SKM-1 treated with dmso at 0.1 percent for 144 hours (cell line): ENCODE measurements around the gene CETN3.
A peak's percentile ranks its signal among the peaks of the same experiment; 100 is the strongest.

Source experiments
- DNase-seq: peaks from one replicate; lab custom pipeline; 2025; ENCODE audit not compliant: unreplicated experiment; lab: John Stamatoyannopoulos, UW

Gene CETN3

DNA sequence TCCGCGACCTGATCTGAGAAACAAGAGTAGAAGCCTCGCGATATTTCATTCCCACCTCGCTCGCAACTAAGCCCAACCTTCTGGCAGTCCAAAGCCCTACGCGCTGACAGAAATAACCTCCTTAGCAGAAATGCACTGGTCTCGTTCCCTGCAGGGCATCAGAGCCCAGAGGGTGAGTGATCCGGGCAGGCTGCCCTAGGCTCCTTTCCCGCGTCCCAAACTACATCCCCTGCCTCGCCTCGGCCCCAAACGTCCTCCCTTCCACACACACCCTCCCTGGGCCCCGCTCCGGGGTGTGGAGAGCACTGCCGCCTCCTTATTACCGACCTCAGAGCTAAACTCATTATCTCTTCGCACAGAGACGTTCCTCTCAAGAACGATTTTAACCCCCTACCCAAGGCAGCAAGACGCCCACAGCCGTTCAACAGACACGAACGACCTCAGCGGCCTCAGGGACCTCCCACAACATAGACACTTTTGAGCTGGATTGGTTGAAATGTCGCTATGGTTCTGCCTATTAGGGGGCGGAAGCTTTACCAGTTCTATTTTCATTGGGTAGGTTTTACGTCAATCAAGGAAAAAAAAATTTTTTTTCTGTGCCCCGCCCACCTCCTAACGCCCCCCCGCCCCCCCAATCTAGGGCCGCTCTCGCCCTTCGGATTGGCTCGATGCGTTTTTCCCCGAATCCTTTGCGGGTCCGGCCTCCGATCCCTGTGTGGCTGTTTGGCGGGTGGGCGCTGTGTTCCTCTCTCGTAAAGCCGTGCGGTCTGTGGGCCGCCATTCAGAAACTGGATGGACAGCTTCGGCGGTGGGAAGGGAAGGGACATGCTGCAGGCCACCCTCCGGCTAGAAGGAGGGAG is at the start of gene CETN3:
Gene CETN3 (minus strand): TSS at position 439 of the 860 bp plus-strand sequence. CDS start 95 bp downstream, at position 344.
- DNase-seq: peak; percentile 99

DNA sequence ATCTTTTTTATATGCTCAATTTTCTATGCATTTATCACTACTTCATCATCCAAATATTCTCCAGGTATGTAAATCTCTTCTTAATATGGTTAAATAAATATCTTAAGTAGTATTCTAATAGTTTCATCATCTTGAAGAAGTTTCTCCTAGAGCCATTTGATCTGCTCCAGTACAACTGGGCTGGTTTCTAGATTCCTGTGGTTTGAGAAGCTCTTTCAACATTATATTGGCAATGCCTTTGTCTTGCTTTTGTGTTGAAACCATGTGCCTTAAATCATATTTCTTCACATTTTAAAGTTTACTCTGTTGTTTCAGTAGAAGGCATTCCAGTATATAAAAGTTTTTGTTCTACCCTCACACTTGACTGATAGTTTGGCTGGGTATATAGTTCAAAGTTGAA is 37.4 kb upstream of the CETN3 start:
- no peak for DNase-seq

DNA sequence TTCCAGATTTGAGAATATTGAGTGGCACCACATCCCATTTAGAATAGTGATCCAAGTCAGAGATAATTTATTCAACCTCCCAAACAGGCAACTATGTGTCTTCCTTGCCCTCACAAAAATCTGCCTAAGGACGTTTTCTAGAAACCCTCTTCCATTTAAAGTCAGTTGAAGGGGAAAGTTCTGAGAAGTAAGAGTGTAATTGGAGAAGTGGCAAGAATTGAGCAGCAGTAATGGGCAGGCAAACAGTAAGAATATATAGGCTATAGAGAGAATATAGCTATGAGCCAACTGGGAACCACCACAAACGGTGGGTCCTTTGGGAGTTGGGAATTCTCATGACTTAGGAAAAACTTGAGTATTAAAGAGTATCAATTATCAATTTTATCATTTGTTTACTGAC is 31.1 kb upstream of the CETN3 start:
- no peak for DNase-seq

DNA sequence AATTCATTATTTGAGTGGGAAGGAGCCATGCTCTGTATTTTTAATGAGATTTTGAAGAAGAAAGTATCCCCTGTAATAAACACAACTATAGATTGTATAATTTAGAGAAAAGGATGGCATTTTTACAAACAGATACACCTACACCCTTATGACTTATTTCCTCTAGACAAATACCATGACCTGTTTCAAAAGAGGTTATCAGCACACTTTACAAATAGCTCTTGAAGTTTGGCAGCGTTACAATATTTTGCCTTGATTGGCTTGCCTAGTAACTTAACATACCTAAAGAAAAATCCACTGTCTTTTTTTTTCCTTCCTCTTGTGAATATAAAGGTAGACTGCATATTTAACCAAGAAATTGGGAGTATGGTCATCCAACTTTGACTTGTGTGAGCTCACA is 28.5 kb upstream of the CETN3 start:
- DNase-seq: no peak

DNA sequence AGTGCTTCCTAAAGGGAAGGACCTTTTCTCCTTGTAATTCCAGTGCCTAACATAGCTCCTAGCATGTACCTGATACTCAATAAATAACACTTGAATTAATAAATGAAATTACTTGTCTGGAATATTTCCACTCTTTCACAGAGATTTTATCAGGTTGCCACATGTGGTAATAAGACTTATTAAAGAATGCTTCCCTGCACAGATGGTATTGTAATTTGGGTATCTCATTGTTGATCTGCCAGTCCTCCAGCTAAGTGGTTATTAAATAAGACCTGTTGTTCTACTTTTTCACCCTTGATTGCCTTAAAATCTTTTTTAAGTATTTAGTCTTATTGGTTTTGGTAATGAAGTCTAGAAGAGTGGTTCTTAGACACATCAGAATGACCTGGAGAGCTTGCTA is 28.1 kb upstream of the CETN3 start:
- DNase-seq: no peak

DNA sequence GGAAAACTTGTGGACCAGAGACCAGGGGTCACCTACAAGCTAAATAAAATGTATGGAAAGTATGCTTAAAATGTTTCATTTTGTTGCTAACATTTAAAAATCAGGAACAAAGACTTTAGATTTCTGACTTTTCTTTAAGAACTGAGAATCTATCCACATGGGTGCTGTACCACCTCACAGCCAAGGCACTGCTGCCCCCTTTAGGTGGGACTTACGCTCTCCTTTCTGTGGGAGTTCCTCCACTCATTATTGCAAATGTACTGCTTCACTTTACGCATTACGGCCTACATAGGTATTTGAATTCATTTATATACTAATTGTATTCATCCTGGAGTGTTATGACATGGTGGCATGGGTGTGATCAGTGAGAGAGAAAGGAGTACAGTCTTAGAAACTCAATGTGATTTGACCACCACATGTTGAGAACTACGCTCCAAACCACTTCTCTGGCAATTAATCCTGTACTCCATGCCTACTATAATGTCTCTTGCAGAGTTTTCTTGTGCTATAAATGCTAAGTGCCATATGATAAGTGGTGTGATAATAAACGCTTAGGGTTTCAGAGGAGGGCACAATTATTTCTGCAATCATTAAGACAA is 24.7 kb upstream of the CETN3 start:
- no peak for DNase-seq

DNA sequence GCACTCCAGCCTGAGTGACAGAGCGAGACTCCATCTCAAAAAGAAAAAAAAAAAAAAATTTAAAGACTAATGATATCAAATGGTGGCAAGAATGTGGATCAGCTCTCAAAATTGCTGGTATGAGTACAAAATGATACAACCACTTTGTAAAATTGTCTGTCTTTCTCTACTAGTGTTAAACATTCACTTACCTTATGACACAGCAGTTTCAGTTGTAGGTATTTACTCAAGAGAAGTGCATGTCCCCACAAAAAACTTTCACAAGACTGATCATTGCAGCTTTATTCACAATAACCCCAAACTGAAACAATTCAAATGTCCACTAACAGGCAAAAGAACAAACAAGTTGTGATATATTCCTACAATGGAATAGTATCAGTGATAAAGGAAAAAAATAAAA is 14.7 kb upstream of the CETN3 start:
- DNase-seq: no peak

DNA sequence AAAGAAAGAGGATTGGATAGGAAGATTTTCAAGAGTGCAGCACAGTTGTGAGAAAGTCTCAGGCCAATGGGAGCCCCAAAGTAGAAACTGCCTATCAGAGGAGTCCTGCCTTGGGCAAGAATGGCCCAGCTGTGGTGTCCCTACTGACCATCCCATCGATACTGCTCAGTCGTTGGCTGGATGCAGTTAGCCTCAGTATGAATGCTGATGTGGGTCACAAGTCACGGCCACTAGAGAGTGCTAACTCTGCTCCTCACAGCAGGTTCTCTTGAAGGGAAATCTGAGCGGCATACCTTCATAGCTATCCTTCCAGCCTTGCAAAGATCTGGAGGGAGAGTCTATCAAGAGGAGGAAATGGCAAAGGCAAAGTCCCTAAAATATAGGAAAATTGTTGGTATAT is 11.6 kb upstream of the CETN3 start:
- DNase-seq: no peak

DNA sequence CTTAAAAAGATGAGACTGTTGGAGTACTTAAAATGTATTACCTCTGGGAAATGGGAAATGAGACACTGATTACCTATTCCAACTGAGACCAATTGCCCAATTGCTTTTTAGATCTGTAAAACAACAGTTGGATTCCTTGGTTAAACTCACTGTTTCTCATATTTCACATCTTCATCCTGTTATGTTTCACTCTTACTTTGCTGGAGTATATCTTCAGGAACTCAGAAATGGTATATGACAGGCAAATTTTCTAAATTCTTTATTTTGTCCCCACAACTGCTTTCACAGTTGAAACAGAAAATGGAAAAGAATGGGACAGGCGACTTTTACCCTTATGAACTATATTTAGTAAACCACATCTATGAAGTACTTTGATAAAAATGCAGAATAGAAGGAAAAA is 8.7 kb upstream of the CETN3 start:
- DNase-seq: no peak

DNA sequence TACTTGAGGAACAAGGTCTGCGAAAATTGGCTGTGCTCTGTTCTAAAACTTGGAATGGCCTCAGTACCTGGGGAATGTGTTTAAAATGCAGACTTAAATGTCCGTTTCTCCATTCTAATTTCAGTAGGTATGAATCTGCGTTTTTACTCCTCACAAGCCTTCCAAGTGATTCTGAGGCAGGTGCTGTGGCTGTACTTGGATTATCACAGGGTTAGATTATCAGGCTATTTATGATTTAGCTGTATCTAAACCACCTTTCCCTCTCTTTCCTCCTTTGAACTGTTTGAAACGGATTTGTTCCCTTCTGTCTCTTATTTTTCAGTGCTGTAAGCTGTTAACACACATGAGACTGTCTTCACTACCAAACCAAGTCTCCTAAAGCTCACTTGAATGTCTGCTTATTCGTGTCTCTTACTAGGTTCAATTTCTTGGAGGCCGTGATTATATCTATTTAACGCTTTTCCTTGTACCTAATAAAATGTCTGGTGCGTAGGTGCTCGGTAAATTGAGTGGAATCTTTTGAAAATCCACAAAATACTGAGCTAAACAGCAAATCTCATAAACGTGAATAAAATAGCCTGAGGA is 714 bp upstream of the CETN3 start:
- DNase-seq: no peak

DNA sequence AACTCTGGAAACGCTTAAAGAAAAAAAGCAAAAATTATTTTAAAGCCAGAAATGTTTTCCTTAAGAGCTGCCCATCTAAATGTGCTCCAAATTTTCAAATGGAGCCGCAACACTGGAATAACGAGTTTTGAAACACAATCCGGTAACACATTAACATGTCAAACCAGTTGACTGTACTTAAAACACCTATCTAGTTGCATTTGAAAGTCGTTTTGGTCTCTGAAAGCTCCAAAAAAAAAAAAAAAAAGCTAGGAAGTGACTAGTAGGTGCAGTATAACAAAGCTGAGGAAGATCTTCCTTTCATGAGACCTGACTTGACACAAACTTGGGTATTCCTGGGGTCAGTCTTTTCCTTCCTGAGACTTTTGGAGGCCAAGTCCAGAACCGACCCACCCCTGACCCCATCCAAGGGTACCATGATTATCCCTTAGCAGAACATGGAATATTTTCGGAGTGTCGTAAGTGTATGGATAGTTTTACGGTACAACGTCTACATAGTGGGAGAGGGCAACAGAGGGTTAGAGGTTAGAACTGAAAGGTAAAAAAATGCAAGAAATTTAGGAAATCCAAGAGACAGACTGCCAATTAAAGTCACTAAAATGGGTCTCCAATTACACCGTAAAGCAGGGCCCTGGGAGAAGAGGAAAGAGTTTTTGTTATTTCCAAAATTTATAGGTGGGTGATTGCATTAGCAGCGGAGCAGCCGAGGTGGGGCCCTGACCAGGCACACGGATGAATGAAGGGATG is 812 bp downstream of the CETN3 start:
- no peak for DNase-seq

DNA sequence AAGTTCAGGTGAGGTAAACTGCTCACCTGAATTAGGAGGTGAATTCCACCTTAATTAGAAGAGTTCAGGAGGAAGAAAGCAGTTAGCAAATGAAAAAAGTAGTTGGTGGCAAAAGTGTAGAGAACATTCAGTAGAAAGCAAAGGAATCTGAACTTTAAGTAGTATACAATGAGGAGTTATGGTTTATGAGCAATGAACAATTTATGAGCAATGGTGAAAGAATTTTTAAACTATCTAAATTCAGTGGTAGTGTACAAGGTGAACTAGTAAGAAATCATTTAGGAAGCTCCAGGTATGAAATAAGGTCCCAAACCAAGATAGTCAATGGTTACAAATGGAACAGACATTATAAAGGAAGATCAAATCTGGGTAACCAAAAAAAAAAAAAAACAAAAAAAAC is 3.1 kb downstream of the CETN3 start:
- no peak for DNase-seq

DNA sequence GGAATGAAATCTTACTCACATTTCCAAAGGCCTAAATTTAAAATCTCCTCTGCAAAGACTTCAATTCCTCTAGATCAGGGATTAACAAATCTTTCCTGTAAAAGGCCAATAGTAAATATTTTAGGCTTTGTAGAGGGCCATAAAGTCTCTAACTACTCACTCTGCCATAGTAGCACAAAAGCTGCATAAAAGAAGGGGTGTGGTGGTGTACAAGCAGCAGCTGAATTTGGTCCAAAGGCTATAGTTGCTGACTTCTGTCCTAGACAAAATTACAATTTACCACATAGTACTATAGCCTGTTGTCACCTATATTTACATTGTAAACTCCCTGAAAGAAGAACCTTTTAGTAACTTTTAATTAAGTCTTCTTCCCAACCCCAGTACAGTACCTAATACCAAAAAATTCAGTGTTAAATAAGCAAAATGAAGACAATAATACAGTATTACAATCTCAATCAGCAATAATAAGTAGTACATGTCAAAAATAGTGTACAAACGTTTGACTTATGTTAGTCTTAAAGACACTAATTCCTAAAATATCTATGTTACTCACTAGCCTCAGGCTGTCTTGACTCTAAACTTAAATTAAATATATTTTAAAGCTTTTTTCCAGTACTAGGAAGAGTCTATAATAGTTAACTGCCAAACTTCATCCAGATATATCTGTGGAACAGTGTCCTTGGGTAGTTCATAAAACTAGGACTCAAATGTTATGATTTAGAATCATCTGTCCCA is 6.9 kb downstream of the CETN3 start:
- DNase-seq: no peak

DNA sequence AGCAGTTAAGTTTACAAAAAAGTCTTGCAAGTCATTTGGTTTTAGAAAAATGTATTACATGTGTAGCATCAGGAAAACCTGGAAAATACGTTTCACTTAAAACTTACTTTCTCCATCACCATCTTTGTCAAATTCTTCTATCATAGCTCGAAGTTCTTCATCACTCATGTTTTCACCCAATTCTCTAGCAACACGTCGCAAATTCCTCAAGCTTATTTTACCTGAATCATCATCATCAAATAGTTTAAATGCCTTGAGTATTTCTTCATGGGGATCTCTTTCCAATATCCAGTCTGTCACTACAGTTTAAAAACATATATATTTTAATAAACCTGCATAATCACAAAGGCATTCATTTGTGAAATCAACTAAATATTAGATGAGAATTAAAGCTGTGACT is 10.3 kb downstream of the CETN3 start:
- no peak for DNase-seq

DNA sequence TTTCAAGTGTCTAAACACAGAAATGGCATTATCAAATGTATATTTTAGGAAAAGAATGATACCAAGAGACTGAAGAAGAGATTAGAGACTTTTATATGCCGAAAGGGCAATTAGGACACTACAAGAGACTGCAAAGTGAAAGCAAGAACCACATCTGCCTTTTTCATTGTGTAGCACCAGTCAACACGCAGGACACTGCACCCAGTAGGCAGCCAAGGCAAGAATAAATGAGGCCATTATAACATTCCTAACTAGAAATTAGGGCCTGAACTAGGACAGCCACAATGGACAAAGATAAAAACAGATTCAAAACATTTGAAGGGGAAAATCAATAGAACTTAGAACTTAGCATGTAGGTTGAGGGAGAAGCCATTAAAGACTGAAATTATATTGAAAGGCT is 10.8 kb downstream of the CETN3 start:
- no peak for DNase-seq

DNA sequence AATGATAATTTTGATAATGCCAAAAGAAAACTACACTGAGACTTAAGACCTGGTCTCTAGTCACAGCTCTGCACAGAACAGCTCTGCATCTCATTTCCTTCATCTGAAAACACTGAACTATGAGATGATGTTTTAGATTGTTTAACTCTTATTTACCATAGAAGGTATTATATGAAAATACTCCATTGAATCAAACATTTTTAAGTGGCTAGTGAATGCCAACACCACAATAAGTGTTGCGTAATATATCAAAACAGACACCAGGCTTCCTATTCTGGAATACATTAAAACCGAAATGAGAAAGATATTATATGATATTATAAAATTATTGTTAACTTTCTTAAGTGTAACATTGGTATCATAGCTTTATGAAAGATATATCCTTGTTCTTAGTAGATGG is 14.6 kb downstream of the CETN3 start:
- DNase-seq: no peak

DNA sequence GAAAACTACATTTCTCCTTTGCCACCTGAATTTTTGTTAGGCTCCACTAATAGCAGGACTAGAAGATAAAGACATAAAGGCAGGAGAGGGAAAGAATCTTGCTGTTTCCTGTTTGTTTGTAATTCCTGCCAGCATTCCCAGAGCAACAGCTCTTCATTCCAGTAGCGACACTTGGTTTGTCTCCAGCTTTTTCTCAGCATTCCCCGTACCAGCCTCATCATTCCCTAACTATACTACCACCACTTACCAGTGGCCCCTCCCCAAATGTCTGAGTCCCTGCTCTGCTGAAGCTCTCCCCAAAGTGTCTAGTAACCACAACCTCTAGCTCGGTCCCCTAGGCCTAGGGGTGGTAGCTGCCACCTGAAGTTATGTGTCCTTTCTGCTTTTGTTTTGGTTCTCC is 18.6 kb downstream of the CETN3 start:
- DNase-seq: no peak

DNA sequence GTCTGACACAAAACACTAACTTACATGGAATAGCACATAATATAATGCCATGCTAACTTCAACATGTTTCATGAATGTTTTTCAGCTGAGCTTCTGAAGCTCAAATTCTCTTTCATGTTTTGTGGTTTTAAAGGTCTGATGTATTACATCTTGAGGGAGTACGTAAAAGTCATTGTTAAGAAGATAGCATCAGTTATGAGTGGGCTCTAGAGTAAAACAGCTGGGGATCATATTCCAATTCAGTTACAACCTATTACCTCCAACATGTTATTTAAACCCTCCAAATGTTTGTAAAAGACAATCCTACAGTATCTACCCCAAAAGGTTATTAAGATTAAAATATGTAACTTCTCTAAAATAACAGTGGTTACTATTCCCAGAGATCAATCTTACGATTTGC is 19.2 kb downstream of the CETN3 start:
- DNase-seq: no peak

DNA sequence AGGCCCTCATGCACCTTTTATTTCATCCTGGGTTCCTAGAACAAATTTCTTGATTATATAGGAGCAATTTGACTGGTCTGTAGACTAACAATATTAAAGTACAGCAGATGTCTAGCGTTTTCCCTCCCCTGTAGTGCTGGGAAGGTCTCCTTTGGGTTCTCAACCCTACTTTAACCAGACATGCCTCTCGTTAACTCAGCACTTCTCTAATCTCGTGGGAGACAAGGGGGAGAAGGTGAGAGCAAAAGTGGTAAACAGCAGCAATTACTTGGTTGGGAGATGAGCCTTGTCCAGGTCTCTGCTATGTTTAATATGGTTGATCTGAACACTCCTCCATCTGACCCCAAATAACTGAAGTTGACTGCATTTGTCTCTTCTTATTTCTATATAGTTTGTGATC is 22.0 kb downstream of the CETN3 start:
- no peak for DNase-seq

DNA sequence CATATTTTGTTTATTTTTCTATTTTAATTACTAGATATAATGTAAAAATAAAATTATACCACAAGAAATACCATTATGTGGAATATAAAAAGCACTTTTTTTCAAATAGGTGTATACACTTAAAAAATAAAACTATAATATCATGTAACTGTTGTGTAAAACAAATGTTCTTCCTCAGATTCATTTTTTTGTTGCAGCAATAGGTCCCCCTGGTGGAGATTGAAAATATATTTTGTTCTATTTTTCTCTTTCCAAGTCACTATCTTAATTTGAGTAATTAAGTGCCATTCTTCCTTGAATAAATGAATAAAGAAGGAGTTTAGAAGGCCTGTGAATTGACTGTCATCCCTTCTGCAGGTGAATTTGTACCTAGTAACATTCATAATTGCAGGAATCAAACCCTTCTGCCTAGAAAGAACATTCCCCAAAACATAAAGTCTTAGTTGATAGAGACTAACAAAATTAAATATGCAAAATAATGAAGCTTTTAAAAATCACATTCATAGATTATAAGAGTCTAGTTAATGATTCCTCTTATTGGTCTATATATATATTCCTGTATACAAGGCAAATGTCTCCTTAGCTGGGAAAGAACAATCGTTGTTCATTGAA is 23.4 kb downstream of the CETN3 start:
- peak; percentile 40 for DNase-seq

DNA sequence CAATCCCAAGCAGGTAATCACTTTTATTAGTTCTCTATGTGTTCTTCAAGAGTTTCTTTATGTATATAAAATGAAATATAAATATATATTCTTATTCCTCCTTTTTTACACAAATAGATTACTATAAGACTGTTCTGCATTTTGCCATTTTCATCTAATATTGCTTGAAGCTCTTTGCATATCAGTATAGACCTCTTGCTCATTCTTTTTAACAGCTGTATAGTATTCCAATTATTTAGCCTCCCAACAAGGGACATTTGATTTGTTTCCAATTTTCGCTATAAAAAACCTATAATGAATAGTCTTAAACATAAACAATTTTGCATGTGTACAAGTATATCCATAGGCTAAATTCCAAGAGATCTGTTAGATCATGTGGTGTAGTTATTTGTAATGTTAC is 25.2 kb downstream of the CETN3 start:
- no peak for DNase-seq
